GM12878 (cell line): ENCODE results near the gene RGS19.

Experiments used
- CTCF ChIP-seq, 3 experiments: IDR thresholded peaks in 2 of 3; conservative IDR thresholded peaks in 1 of 3; 2 replicates each; pipeline ENCODE4 v1.5.1; 2011; ENCODE audit warnings: low read depth in 3 of 3, low read length in 3 of 3, mild to moderate bottlenecking in 3 of 3, control low read depth in 2 of 3, moderate library complexity in 2 of 3, inconsistent platforms in 1 of 3, mixed read lengths in 1 of 3; ENCODE audit not compliant: control insufficient read depth in 2 of 3, insufficient read depth in 1 of 3; ENCODE audit errors: extremely low read depth in 1 of 3
- FOS ChIP-seq: IDR thresholded peaks from 3 replicates; pipeline ENCODE4 v1.6.1; 2011; ENCODE audit warnings: borderline replicate concordance; ENCODE audit not compliant: insufficient read length; ENCODE audit errors: extremely low read depth
- JUND ChIP-seq: IDR thresholded peaks from 2 replicates; pipeline ENCODE4 v1.6.1; 2012; ENCODE audit warnings: low read depth, mild to moderate bottlenecking, low read length, improper control_type of control experiment, moderate library complexity
- NR2C2 ChIP-seq: IDR thresholded peaks from 2 replicates; pipeline ENCODE4 v1.6.1; 2011; ENCODE audit warnings: borderline replicate concordance, low read depth; ENCODE audit not compliant: control insufficient read depth, insufficient read length
- POLR2AphosphoS5 ChIP-seq: IDR thresholded peaks from 2 replicates; pipeline ENCODE4 v1.6.1; 2011; ENCODE audit warnings: mild to moderate bottlenecking, low read length, inconsistent platforms
- SMC3 ChIP-seq: IDR thresholded peaks from 2 replicates; pipeline ENCODE4 v1.6.1; 2011; ENCODE audit warnings: low read length, improper control_type of control experiment, borderline replicate concordance
- ZNF24 ChIP-seq: fragments of 450-650 bp; IDR thresholded peaks from 2 replicates; pipeline ENCODE4 v1.6.1; 2017; ENCODE audit warnings: antibody characterized with exemption, mild to moderate bottlenecking

DNA sequence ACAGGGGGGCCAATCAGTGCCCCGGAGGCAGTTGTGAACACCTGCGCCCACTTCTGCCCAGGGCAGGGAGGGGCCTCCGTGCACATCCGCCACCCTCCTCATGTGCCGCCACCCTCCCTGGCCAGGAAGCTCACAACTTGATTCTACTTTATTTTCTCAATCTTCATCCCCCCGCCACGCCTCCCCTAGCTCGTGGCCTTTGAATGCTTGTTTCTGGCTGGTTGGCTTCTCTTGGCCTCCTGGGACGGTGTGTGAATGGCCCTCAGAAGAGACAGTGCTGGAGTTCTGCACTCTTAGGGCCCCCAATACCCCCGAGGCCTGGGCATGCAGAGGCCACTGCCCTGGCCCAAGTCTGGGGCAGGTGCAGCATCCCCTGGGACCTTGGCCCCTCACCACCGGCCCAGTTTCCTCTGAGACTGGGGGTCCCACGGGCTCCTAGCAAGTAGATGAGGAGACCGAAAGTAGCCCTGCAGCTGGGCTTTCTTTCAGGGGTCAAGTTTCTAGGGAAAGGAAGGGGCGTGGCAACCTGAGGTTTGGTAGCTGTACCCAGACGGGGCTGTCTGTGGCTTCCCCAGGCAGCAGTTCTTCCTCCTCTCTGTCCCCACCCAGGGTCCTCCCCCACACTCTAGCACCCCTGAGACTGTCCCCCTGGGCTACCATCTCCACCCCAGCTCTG, 1.3 kb downstream of the RGS19 start:
- no peak for TF ChIP-seq ZNF24
- no peak; the same call in 1 of the 2 replicates for TF ChIP-seq POLR2AphosphoS5
- no peak for TF ChIP-seq JUND
- TF ChIP-seq SMC3 = no peak
- TF ChIP-seq FOS = no peak
- no peak for TF ChIP-seq CTCF (IDR thresholded peaks at IDR 0.05 in 2 of 3, conservative IDR thresholded peaks at IDR 0.05 in 1 of 3; ENCODE audit: control insufficient read depth in 2 of 3, extremely low read depth in 1 of 3, insufficient read depth in 1 of 3, low read depth in 3 of 3, low read length in 3 of 3)
- TF ChIP-seq NR2C2 = no peak
